Cerebellar nuclear complex (tissue), 1 donor: ENCODE results near the gene CLCF1.

Source experiments
- DNase-seq, 2 experiments: peaks; one replicate each; lab custom pipeline; 2025; lab: John Stamatoyannopoulos, UW

The CLCF1 gene

GRCh38 chr11:67372993-67373647, at the start of gene CLCF1:
CLCF1 (minus strand) TSS chr11:67373598; CDS start chr11:67373539, 59 bp downstream.
- no peak for DNase-seq

- no peak for DNase-seq
These were observed 49.5 kb upstream of the CLCF1 start for GRCh38 chr11:67422891-67423290.

- DNase-seq, result no peak
These were observed 48.1 kb upstream of the CLCF1 start for GRCh38 chr11:67421430-67422031.

- DNase-seq, result peak; percentile 32 to 76
These were observed 47.4 kb upstream of the CLCF1 start for GRCh38 chr11:67420646-67421429.

- DNase-seq, result no peak
These were observed 46.8 kb upstream of the CLCF1 start for GRCh38 chr11:67420147-67420645.

GRCh38 chr11:67419325-67420049, 46.1 kb upstream of the CLCF1 start:
- DNase-seq, result no peak

GRCh38 chr11:67418476-67419281, 45.3 kb upstream of the CLCF1 start:
- DNase-seq, result peak in 1 of 2 experiments; percentile 53

GRCh38 chr11:67417425-67417824, 44.0 kb upstream of the CLCF1 start:
- DNase-seq, result no peak

GRCh38 chr11:67416416-67417335, 43.3 kb upstream of the CLCF1 start:
- no peak for DNase-seq

- DNase-seq, result no peak
These were observed 42.3 kb upstream of the CLCF1 start, which contains the start of gene CARNS1 for GRCh38 chr11:67415501-67416304. CARNS1 (plus strand) TSS chr11:67415678; CDS start chr11:67416200, 522 bp downstream.

GRCh38 chr11:67413266-67413849, 40.0 kb upstream of the CLCF1 start:
- DNase-seq, result no peak

- no peak for DNase-seq
These were observed 39.2 kb upstream of the CLCF1 start for GRCh38 chr11:67412495-67413179.

GRCh38 chr11:67411785-67412152, 38.4 kb upstream of the CLCF1 start:
- DNase-seq, result no peak

- no peak for DNase-seq
These were observed 37.8 kb upstream of the CLCF1 start for GRCh38 chr11:67410984-67411784.

- no peak for DNase-seq
These were observed 37.0 kb upstream of the CLCF1 start for GRCh38 chr11:67410369-67410831.

- no peak for DNase-seq
These were observed 36.5 kb upstream of the CLCF1 start for GRCh38 chr11:67409781-67410368.

- no peak for DNase-seq
These were observed 35.9 kb upstream of the CLCF1 start for GRCh38 chr11:67409261-67409666.
